ENCODE measurements around the gene FAM163B. TPM values are rescaled to one million over a fixed set of nuclear protein-coding genes. Genes with fewer than 3 reads are reported as not detected.

FAM163B gene
- total RNA-seq, 4 donors from 2014 or later, result not detected

GRCh38 chr9:133647148-133647547, 38.0 kb upstream of the FAM163B start:
- no peak for TF ChIP-seq POLR2A (IDR thresholded peaks at IDR 0.05)
- TF ChIP-seq, protein P1, sequence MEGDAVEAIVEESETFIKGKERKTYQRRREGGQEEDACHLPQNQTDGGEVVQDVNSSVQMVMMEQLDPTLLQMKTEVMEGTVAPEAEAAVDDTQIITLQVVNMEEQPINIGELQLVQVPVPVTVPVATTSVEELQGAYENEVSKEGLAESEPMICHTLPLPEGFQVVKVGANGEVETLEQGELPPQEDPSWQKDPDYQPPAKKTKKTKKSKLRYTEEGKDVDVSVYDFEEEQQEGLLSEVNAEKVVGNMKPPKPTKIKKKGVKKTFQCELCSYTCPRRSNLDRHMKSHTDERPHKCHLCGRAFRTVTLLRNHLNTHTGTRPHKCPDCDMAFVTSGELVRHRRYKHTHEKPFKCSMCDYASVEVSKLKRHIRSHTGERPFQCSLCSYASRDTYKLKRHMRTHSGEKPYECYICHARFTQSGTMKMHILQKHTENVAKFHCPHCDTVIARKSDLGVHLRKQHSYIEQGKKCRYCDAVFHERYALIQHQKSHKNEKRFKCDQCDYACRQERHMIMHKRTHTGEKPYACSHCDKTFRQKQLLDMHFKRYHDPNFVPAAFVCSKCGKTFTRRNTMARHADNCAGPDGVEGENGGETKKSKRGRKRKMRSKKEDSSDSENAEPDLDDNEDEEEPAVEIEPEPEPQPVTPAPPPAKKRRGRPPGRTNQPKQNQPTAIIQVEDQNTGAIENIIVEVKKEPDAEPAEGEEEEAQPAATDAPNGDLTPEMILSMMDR (IDR thresholded peaks at IDR 0.05), result no peak
- WGBS, 2 donors, result 70 to 71% methylated on average over 7 of the region's 7 CpGs
- no peaks in the 10 kb centered on the region for H3K4me1 ChIP-seq
- no peak overlapping the region for H3K27ac ChIP-seq
- DNase-seq, result no peak
- no peaks in the 10 kb centered on the region for H3K27me3 ChIP-seq
- H3K36me3 ChIP-seq, result no peaks in the 10 kb centered on the region
- H3K4me3 ChIP-seq (replicated peaks in 1 of 3), result no peak overlapping the region
- H3K9me3 ChIP-seq, result no peaks in the 10 kb centered on the region
- intact Hi-C loops (cut with DNase I), result no loop called here

- H3K27me3 ChIP-seq, result no peaks in the 10 kb centered on the region
- WGBS, 2 donors, result 66 to 81% methylated on average over 10 of the region's 10 CpGs
- intact Hi-C loops (cut with DNase I), result no loop called here
- DNase-seq, result no peak
- H3K4me3 ChIP-seq (replicated peaks in 1 of 3), result no peak overlapping the region
- no peaks in the 10 kb centered on the region for H3K9me3 ChIP-seq
- H3K27ac ChIP-seq, result no peak overlapping the region
- no peaks in the 10 kb centered on the region for H3K36me3 ChIP-seq
- TF ChIP-seq, protein P1 (IDR thresholded peaks at IDR 0.05), result no peak
- no peak for TF ChIP-seq POLR2A (IDR thresholded peaks at IDR 0.05)
- H3K4me1 ChIP-seq, result no peaks in the 10 kb centered on the region
These were observed 36.0 kb upstream of the FAM163B start for GRCh38 chr9:133645021-133645765.

DNA sequence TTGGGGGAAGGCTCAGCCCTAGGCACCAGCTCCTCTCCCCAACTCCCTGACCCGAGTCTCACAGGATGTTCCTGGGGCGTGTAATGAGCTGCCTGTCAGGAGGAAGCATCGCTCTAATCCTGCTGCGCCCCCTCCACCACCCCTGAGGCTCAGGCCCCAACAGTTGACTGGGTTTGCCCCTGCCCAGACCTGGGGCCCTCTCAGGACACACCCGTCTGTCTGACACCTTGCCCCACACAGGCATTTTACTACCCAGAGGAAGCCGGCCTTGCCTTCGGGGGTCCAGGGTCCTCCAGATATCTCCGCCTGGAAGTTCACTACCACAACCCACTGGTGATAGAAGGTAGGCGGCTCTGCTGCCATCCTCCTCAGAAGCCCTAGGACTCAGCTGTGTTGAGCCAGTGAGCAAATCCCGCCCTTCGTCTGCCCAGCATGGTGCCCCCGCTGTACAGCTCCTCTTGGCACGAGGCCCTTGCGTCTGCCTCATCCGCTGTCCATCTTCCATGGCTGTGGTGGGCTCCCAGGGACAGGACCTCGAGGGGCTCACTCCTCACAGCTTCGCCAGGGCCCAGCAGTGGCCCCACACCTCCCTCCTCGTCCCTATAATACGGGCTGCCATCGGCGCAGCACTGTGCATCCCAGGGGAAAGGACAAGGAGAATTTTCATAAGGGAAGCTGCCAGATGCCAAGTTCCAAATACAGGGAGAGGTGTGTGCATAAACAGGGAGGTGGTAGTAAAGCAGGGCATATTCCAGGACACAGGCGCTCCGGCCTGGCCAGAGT, 35.0 kb upstream of the FAM163B start:
- 83% methylated on average over 20 to 22 of the region's 23 CpGs for WGBS, 2 donors
- TF ChIP-seq, protein P1 (IDR thresholded peaks at IDR 0.05), result no peak

DNA sequence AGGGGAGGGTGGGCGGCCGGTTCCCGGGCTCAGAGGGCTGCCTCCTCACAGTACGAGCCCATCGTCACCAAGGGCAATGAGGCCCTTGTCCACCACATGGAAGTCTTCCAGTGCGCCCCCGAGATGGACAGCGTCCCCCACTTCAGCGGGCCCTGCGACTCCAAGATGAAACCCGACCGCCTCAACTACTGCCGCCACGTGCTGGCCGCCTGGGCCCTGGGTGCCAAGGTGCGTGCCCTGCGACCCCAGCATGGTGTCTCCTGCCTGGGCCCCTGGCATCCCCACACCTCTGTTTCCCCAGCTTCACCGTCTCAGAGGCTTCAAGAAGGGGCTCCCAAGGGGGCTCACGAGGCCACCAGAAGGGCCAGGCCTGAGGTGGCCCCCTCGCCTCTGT, 34.2 kb upstream of the FAM163B start:
- Histone ChIP-seq H3K4me3 (replicated peaks in 1 of 3) (no peak overlapping the region), H3K27ac (no peak overlapping the region), H3K36me3 (no peaks in the 10 kb centered on the region), H3K4me1 (no peaks in the 10 kb centered on the region), H3K9me3 (no peaks in the 10 kb centered on the region), H3K27me3 (no peaks in the 10 kb centered on the region)
- TF ChIP-seq, protein P1 (IDR thresholded peaks at IDR 0.05), result no peak
- TF ChIP-seq POLR2A (IDR thresholded peaks at IDR 0.05), result no peak
- 91 to 95% methylated on average over 17 to 18 of the region's 20 CpGs for WGBS, 2 donors
- DNase-seq, result no peak
- intact Hi-C loops (cut with DNase I), result no loop called here

More for the DNA sequence above, 35.0 kb upstream of the FAM163B start:
- intact Hi-C loops (cut with DNase I), result no loop called here
- no peak for DNase-seq
- H3K4me3 ChIP-seq (replicated peaks in 1 of 3), result no peak overlapping the region
- no peak overlapping the region for H3K27ac ChIP-seq
- no peaks in the 10 kb centered on the region for H3K4me1 ChIP-seq
- no peaks in the 10 kb centered on the region for H3K36me3 ChIP-seq
- H3K27me3 ChIP-seq, result no peaks in the 10 kb centered on the region
- no peaks in the 10 kb centered on the region for H3K9me3 ChIP-seq

All from thyroid gland (tissue), 4 donors.